ENCODE measurements around the gene PLIN5. TPM values are rescaled to one million over a fixed set of nuclear protein-coding genes. Genes with fewer than 3 reads are reported as not detected.

PLIN5 gene
- total and polyA plus RNA-seq, 2 of the 8 experiments (the other 6 are each of a cell fraction or from before 2014, with no cell fraction given): 2.0 to 2.5 TPM

GRCh38 chr19:4573682-4574081, 38.7 kb upstream of the PLIN5 start:
- H2BK20ac ChIP-seq (ENCODE audit: low read length): no peak overlapping the region
- CTCF ChIA-PET (ENCODE audit: partially characterized antibody): interaction anchor here (0.6 to 14.7 kb wide), 7 partner anchors 24 to 63 kb away, joined by 3 to 316 read pairs (median 9); no protein-coding TSS in a partner anchor
- no peak overlapping the region for H3K4me3 ChIP-seq (ENCODE audit: extremely low read depth in 1 of 4, insufficient read depth in 2 of 4, low read depth in 3 of 4, low read length in 4 of 4)
- no peak overlapping the region for H2AFZ ChIP-seq (ENCODE audit: low read length)
- no peak overlapping the region for H3K14ac ChIP-seq (ENCODE audit: insufficient read length)
- H2AK5ac ChIP-seq (ENCODE audit: low read depth, low read length): no peak overlapping the region
- H3K36me3 ChIP-seq (ENCODE audit: control insufficient read depth in 2 of 4, insufficient read depth in 4 of 4, low read length in 3 of 4): no peaks in the 10 kb centered on the region; a peak in 1 of 8 replicates
- no peak overlapping the region for H3K56ac ChIP-seq (replicated peaks; ENCODE audit: insufficient read length, low read depth, low read length)
- WGBS, 2 experiments (ENCODE audit: extremely low coverage in 1 of 2, insufficient coverage in 1 of 2, insufficient read length in 1 of 2, insufficient replicate concordance in 2 of 2, low coverage in 1 of 2, low lambda C conversion rate in 2 of 2, missing lambda C conversion rate in 1 of 2): 87% methylated on average over 6 of the region's 6 CpGs; no CpG with 5 or more reads in 1 of the 2 experiments
- peaks cover 0 to 21% of the 10 kb centered on the region in 2 experiments; a peak in 1 of 4 replicates for H3K79me2 ChIP-seq (ENCODE audit: control insufficient read depth in 1 of 2, insufficient read depth in 2 of 2, low read length in 2 of 2)
- H3K9ac ChIP-seq (replicated peaks in 1 of 4; ENCODE audit: extremely low read depth in 1 of 4, low read depth in 3 of 4, low read length in 3 of 4): no peak overlapping the region
- H3K9me3 ChIP-seq (ENCODE audit: insufficient read depth in 2 of 2, low read depth in 1 of 2, low read length in 1 of 2): no peaks in the 10 kb centered on the region
- H3K27me3 ChIP-seq (replicated peaks in 1 of 4; ENCODE audit: control insufficient read depth in 3 of 4, extremely low read depth in 1 of 4, insufficient read depth in 3 of 4, low read length in 3 of 4): no peaks in the 10 kb centered on the region
- H2BK120ac ChIP-seq (replicated peaks; ENCODE audit: low read depth, low read length): no peak overlapping the region
- POLR2A ChIA-PET (ENCODE audit: partially characterized antibody): interaction anchor here (0.7 to 5.3 kb wide), 4 partner anchors 13 to 735 kb away, joined by 3 to 19 read pairs (median 4); partner anchors contain the start of gene SEMA6B
- H4K91ac ChIP-seq (replicated peaks; ENCODE audit: insufficient read length, low read length): no peak overlapping the region
- H2BK12ac ChIP-seq (ENCODE audit: low read depth, low read length): peak overlapping the region; percentile 50; the same call in 1 of the 2 replicates
- H3K4ac ChIP-seq (replicated peaks; ENCODE audit: insufficient read length, low read depth, low read length): no peak overlapping the region
- H3K79me1 ChIP-seq (ENCODE audit: low read depth, low read length): peaks cover 10% of the 10 kb centered on the region; the same call in 1 of the 2 replicates
- peaks cover 3 to 9% (median 7%) of the 10 kb centered on the region in 4 experiments for H3K4me1 ChIP-seq (replicated peaks in 1 of 4; ENCODE audit: control insufficient read depth in 3 of 4, insufficient read depth in 4 of 4, low read length in 3 of 4)
- H4K8ac ChIP-seq (ENCODE audit: extremely low read depth, insufficient read depth, low read length): no peak overlapping the region
- H3K4me2 ChIP-seq (ENCODE audit: insufficient read depth in 1 of 2, low read depth in 2 of 2, low read length in 2 of 2): no peak overlapping the region
- FAIRE-seq (no peak), DNase-seq (ENCODE audit: low read depth in 1 of 2, low spot score in 2 of 2) (no peak)
- no peak overlapping the region for H3K18ac ChIP-seq (ENCODE audit: extremely low read depth, low read length)
- no peaks in the 10 kb centered on the region for H3K23me2 ChIP-seq (ENCODE audit: low read depth, low read length)
- H3K23ac ChIP-seq (ENCODE audit: insufficient read length): no peak overlapping the region
- peak overlapping the region; percentile 8; the same call in 1 of the 2 replicates for H2BK5ac ChIP-seq (ENCODE audit: low read depth, low read length)
- H4K5ac ChIP-seq (ENCODE audit: insufficient read length, low read depth, low read length): no peak overlapping the region
- no peak overlapping the region for H3K27ac ChIP-seq (ENCODE audit: low read depth, low read length)
- 0 out of 2 replicates have a peak overlapping the region, but pooled peaks have one; percentile 81 for H2BK15ac ChIP-seq (ENCODE audit: low read length)
- H4K20me1 ChIP-seq (replicated peaks in 1 of 2; ENCODE audit: control insufficient read depth in 1 of 2, insufficient read depth in 2 of 2, low read length in 2 of 2): peaks cover 10 to 17% of the 10 kb centered on the region in 2 experiments
- TF ChIP-seq HDAC6 (IDR thresholded peaks at IDR 0.05; ENCODE audit: low read depth, low read length) (no peak), RAD21 (IDR thresholded peaks at IDR 0.05 in 1 of 2, conservative IDR thresholded peaks at IDR 0.05 in 1 of 2; ENCODE audit: low read depth in 2 of 2, low read length in 2 of 2) (no peak), CREB1 (IDR thresholded peaks at IDR 0.05) (no peak), KDM4A (IDR thresholded peaks at IDR 0.05; ENCODE audit: low read depth, low read length, severe bottlenecking) (no peak), TCF12 (IDR thresholded peaks at IDR 0.05; ENCODE audit: low read depth, low read length) (no peak), PHF8 (conservative IDR thresholded peaks at IDR 0.05; ENCODE audit: low read depth, low read length) (no peak), RBBP5 (IDR thresholded peaks at IDR 0.05; ENCODE audit: borderline replicate concordance, low read depth, low read length) (no peak), HDAC2 (IDR thresholded peaks at IDR 0.05; ENCODE audit: borderline replicate concordance in 1 of 2, low read depth in 2 of 2, low read length in 2 of 2) (no peak), SIX5 (IDR thresholded peaks at IDR 0.05; ENCODE audit: low read depth, low read length) (no peak)
- TF ChIP-seq, protein P1, sequence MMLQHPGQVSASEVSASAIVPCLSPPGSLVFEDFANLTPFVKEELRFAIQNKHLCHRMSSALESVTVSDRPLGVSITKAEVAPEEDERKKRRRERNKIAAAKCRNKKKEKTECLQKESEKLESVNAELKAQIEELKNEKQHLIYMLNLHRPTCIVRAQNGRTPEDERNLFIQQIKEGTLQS (IDR thresholded peaks at IDR 0.05; ENCODE audit: insufficient read depth, low read depth, low read length): no peak
- TF ChIP-seq, protein P2, sequence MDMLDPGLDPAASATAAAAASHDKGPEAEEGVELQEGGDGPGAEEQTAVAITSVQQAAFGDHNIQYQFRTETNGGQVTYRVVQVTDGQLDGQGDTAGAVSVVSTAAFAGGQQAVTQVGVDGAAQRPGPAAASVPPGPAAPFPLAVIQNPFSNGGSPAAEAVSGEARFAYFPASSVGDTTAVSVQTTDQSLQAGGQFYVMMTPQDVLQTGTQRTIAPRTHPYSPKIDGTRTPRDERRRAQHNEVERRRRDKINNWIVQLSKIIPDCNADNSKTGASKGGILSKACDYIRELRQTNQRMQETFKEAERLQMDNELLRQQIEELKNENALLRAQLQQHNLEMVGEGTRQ (IDR thresholded peaks at IDR 0.05; ENCODE audit: low read length): no peak
